Hippocampal formation (tissue), 2 donors: ENCODE measurements around the gene DHPS.
"Not testable (repeated sequence)": the region's sequence is repeated elsewhere in the genome, so short reads cannot be mapped to it uniquely, and the experiment has no call there.

Source experiments
- DNase-seq, 2 donors: peaks; one replicate each; lab custom pipeline; 2025; lab: John Stamatoyannopoulos, UW

The DHPS gene

DNA sequence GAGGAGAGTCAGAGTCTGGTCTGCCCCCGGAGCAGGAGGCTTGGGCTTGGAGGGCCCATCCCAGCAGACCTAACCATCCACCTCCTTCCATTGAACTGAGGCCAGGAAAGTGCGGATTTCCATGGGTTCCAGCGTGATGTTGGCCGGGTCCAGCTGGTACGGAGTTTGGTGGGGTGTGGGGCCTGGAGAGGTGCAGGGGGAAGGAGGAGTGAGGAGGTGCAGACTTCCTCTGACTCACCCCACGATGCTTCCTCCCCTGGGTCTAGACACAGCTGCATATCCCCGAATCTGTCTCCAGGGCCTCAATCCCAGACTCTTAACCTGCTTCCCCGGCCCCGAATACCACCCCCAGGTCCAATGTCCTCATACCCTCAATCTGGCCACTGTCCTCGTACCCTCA, 35.1 kb downstream of the DHPS start:
- no peak for DNase-seq

DNA sequence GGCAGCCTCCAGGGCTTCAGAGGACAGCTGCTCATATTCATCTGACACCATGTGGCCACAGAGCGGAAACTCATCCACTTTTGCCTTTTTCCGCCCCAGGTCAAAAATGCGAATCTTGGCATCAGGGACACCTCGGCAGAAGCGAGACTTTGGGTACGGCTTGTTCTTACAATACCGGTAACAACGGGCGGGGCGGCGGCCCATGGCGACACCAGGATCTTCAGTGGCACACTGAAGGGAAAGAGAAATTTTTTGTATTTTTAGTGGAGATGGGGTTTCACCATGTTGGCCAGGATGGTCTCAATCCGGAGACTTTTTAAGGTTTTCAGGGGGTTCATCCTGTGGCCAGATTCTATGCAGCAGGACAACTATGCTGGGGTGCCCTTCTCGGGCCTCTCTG, 38.0 kb downstream of the DHPS start:
- not testable (repeated sequence) for DNase-seq

DNA sequence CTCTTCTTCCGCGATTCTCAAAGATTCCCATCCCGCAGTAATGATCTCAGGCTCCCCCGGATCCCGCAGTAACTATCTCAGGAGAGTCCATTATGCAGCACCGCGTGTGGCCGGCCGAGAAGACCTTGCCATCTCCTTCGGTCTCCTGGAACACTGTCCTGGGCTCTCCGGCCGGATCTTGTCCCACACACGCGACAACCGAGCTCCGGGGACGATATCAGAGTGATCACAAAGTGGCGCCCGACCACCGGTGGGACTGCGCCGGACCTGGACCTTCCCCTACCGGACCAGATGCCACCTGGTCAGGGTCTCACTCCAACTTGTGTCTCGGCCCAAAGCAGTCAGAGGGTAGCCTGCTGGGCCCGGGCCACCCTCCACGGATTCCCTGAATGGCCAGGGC, 39.2 kb downstream of the DHPS start:
- DNase-seq, result no peak

DNA sequence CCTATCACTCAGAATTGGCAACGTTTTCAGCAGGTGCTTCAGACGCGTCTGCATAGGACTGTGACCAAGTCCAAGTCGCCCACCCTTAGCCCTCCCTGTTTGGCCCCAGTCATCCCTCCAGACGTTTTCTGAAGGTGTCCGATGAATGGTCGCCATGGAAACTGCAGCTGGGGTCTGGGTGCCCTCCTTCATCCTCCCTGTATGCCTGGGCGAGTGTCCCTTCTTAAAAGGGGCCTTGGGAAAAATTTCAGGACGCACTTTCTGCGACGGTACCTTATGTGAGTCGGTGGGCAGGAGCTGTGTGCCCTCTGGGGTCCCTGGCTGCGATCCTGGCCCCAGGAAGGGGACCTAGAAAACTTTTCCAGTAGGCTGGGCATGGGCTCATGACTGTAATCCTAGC, 40.2 kb downstream of the DHPS start:
- no peak for DNase-seq

DNA sequence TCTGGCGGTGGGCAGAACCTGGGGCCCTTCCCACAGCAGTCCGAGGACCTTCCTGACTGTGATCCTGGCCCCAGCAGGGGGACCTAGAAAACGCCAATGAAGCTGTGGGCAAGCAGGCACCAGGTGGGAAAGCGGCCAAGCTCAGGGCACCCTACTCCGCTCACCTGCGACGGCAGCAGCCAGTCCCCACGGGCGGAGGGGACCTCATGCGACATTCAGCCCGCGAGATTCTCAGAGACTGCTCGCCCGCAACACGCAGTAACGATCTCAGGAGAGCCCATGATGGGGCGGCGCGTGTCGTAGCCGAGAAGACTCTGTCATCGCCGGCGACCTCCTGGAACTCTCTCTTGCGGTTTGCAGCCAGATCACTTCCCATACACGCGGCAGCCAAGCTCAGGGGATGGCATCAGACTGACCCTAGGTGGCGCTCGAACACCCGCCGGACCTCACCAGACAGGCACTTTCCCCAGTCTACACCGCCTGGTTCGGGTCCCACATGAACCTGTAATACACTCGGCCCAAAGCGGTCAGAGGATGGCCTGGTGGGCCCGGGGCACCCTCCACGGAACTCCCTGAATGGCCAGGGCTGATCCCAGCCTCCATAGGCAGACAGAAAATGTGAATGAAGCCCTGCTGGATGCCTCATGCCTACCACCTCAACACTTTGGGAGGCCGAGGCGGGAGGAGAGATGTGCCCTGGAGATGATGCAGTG, 41.6 kb downstream of the DHPS start:
- peak; percentile 24 to 53 for DNase-seq

DNA sequence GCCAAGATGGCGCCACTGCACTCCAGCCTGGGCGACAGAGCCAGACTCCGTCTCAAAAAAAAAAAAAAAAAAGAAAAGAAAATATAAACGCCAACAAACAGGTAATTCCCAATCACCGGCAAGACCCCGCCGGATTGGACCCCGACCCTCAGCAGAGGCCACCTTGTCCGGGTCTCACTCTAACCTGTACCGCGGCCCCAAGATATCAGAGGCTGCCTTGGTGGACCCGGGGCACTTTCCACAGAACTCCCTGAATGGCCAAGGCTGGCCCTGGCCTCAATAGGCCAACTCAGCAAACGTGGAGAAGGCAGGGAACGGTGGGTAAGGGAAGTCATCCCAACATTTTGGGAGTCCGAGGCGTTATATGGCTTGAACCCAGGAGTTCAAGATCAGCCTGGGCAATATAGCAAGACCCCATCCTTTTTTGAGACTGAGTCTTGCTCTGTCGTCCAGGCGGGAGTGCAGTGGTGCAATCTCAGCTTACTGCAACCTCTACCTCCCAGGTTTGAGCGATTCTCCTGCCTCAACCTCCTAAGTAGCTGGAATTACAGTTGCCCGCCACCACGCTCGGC, 43.0 kb downstream of the DHPS start:
- no peak for DNase-seq

DNA sequence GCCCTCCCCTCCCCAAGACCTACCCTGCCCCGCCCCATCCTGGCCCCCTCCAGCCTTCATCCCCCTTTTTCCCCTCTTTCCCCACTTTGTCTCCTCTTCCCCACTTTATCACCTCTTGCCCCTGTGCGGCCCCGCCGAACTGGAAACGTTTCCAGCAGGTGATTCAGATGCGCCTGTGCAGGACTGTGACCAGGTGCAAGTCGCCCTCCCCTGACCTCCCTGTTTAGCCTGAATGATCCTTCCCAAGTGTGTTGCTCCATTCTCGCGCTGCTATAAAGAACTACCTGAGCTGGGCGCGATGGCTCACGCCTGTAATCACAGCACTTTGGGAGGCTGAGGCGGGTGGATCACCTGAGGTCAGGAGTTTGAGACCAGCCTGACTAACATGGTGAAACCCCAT, 45.0 kb downstream of the DHPS start:
- no peak for DNase-seq

DNA sequence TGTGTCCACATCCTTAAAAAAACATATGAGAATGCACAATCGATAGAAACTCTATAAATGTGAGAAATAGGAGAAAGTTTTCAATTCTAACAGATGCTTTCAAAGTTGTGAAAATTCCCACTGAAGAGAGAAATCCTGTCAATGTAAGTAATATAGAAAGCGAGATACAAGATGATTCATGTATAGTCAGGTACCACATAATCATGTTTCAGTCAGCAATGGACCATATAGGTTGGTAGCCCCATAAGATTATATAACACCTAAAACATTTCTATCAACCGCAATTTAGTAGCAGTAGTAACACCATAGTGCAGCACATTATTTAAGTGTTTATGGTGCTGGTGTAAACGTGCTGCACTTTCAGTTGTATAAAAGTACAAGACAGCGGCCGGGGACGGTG, 52.5 kb downstream of the DHPS start:
- DNase-seq, result no peak

DNA sequence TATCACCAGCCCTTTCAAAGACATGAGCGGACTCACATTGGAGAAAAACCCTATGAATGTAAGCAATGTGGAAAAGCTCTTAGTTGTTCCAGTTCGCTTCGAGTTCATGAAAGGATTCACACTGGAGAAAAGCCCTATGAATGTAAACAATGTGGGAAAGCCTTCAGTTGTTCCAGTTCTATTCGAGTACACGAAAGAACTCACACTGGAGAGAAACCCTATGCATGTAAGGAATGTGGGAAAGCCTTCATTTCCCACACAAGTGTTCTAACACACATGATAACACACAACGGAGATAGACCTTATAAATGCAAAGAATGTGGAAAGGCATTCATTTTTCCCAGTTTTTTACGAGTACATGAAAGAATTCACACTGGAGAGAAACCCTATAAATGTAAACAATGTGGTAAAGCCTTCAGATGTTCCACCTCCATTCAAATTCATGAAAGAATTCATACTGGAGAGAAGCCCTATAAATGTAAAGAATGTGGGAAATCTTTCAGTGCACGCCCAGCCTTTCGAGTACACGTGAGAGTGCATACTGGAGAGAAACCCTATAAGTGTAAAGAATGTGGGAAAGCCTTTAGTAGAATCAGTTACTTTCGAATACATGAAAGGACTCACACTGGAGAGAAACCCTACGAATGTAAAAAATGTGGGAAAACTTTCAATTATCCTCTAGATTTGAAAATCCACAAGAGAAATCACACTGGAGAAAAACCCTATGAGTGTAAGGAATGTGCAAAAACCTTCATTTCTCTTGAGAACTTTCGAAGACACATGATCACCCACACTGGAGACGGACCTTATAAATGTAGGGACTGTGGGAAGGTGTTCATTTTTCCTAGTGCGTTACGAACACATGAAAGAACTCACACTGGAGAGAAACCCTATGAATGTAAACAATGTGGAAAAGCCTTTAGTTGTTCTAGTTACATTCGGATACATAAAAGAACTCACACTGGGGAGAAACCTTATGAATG, 53.3 kb downstream of the DHPS start:
- DNase-seq, result no peak

DNA sequence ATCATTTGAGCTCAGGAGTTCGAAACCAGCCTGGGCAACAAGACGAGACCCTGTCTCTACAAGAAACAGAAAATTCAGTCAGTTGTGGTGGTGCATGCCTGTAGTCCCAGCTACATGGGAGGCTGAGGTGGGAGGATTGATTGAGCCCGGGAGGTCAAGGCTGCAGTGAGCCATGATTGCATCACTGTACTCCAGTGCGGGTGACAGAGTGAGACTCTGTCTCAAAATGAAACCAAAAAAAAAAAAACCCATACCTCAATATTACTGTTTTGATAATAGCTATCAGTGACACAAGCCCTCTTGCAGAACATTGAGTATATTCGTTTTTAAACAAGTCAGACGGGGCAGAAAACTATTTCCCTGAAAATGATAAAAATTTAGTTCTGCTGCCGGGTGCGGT, 54.7 kb downstream of the DHPS start:
- DNase-seq, result no peak
